IMR-90 (cell line): ENCODE data around the gene NDUFC2. TPM values are rescaled to one million over a fixed set of nuclear protein-coding genes. Genes with fewer than 3 reads are reported as not detected.

Experiments
- ATAC-seq: fragments of 200-7000 bp; cut with Tn5 transposase; 2 replicates; pipeline ENCODE4 v1.9.1; 2020; ENCODE audit warnings: low read depth, mild to moderate bottlenecking, moderate library complexity
- BruUV-seq: library from RNA; stranded (reverse); fragments of 400-500 nt; replicated peaks from 2 replicates; lab custom pipeline; 2021; lab: Mats Ljungman, UMichigan
- CTCF ChIA-PET: fragments of 300-600 bp; formaldehyde crosslinking; extraction: SDS; loops from one replicate; lab custom pipeline; 2021; ENCODE audit warnings: antibody characterized with exemption; lab: Yijun Ruan, JAX
- POLR2A ChIA-PET: fragments of 300-600 bp; sonication (Branson Sonifier 250); formaldehyde crosslinking; loops from one replicate; lab custom pipeline; 2022; ENCODE audit warnings: antibody characterized with exemption; ENCODE audit not compliant: unreplicated experiment; lab: Charles Lee
- DNase-seq: peaks from one replicate; pipeline ENCODE4 v3.0.0; 2013
- H2AFZ ChIP-seq: replicated peaks from 2 replicates; pipeline ENCODE3; 2013; ENCODE audit warnings: low read length, mild to moderate bottlenecking; ENCODE audit not compliant: poor library complexity
- H2AK5ac ChIP-seq: 2 replicates; pipeline ENCODE4 v1.6.1; 2013; ENCODE audit warnings: low read depth, low read length, inconsistent platforms
- H2AK9ac ChIP-seq: replicated peaks from 2 replicates; pipeline ENCODE3; 2013; ENCODE audit warnings: mild to moderate bottlenecking, low read depth, low read length, moderate library complexity; ENCODE audit not compliant: poor library complexity
- H2BK120ac ChIP-seq: 2 replicates; pipeline ENCODE4 v1.6.1; 2013; ENCODE audit warnings: low read depth, low read length, inconsistent platforms
- H2BK15ac ChIP-seq: 3 replicates; pipeline ENCODE4 v1.6.1; 2013; ENCODE audit warnings: low read depth, low read length, inconsistent platforms
- H2BK20ac ChIP-seq: 2 replicates; pipeline ENCODE4 v1.6.1; 2013; ENCODE audit warnings: low read depth, mild to moderate bottlenecking, inconsistent platforms, low read length, moderate library complexity
- H2BK5ac ChIP-seq: 2 replicates; pipeline ENCODE4 v1.6.1; 2013; ENCODE audit warnings: mild to moderate bottlenecking, low read depth, low read length, inconsistent platforms; ENCODE audit not compliant: poor library complexity, severe bottlenecking
- H3K14ac ChIP-seq: replicated peaks from 2 replicates; pipeline ENCODE4 v1.6.1; 2013; ENCODE audit warnings: low read depth, low read length, inconsistent platforms
- H3K18ac ChIP-seq: 2 replicates; pipeline ENCODE4 v1.6.1; 2013; ENCODE audit warnings: low read depth, low read length, control low read depth
- H3K23ac ChIP-seq: 2 replicates; pipeline ENCODE4 v1.6.1; 2013; ENCODE audit warnings: low read depth, low read length, inconsistent platforms
- H3K27ac ChIP-seq: 2 replicates; pipeline ENCODE4 v1.5.1; 2013; ENCODE audit warnings: mild to moderate bottlenecking, control low read depth, low read length; ENCODE audit not compliant: insufficient read depth
- H3K27me3 ChIP-seq: 2 replicates; pipeline ENCODE4 v1.6.1; 2013; ENCODE audit warnings: low read length; ENCODE audit not compliant: control insufficient read depth, insufficient read depth
- H3K36me3 ChIP-seq: 2 replicates; pipeline ENCODE4 v1.6.1; 2013; ENCODE audit warnings: low read length, mixed read lengths; ENCODE audit not compliant: control insufficient read depth, insufficient read depth
- H3K4ac ChIP-seq: 2 replicates; pipeline ENCODE4 v1.6.1; 2013; ENCODE audit warnings: low read depth, low read length, inconsistent platforms
- H3K4me1 ChIP-seq: 2 replicates; pipeline ENCODE4 v1.6.1; 2013; ENCODE audit warnings: low read length, mixed read lengths; ENCODE audit not compliant: control insufficient read depth, insufficient read depth
- H3K4me2 ChIP-seq: 2 replicates; pipeline ENCODE4 v1.6.1; 2013; ENCODE audit warnings: low read depth, mild to moderate bottlenecking, control low read depth, low read length, moderate library complexity
- H3K4me3 ChIP-seq: 2 replicates; pipeline ENCODE4 v1.5.1; 2013; ENCODE audit warnings: low read depth, mild to moderate bottlenecking, control low read depth, low read length, moderate library complexity; ENCODE audit not compliant: insufficient read depth
- H3K56ac ChIP-seq: 2 replicates; pipeline ENCODE4 v1.6.1; 2013; ENCODE audit warnings: low read length, inconsistent platforms; ENCODE audit not compliant: insufficient read depth; ENCODE audit errors: extremely low read depth
- H3K79me1 ChIP-seq, 2 experiments: 2 replicates each; pipeline ENCODE4 v1.6.1; 2013; ENCODE audit warnings: low read length in 2 of 2, inconsistent platforms in 1 of 2, low read depth in 1 of 2
- H3K9ac ChIP-seq: 2 replicates; pipeline ENCODE4 v1.6.1; 2013; ENCODE audit warnings: low read depth, low read length, control low read depth
- H3K9me1 ChIP-seq: 2 replicates; pipeline ENCODE4 v1.6.1; 2013; ENCODE audit warnings: low read length, inconsistent platforms; ENCODE audit not compliant: insufficient read depth
- H3K9me3 ChIP-seq: 2 replicates; pipeline ENCODE4 v1.6.1; 2013; ENCODE audit warnings: low read length; ENCODE audit not compliant: control insufficient read depth, insufficient read depth
- H4K20me1 ChIP-seq: 2 replicates; pipeline ENCODE4 v1.6.1; 2013; ENCODE audit warnings: low read length, inconsistent platforms; ENCODE audit not compliant: insufficient read depth
- H4K5ac ChIP-seq: 2 replicates; pipeline ENCODE4 v1.6.1; 2013; ENCODE audit warnings: mild to moderate bottlenecking, low read depth, low read length, control low read depth
- H4K8ac ChIP-seq, 2 experiments: 2 replicates each; pipeline ENCODE4 v1.6.1; 2013; ENCODE audit warnings: low read depth in 2 of 2, low read length in 2 of 2, control low read depth in 1 of 2, inconsistent platforms in 1 of 2
- H4K91ac ChIP-seq: 2 replicates; pipeline ENCODE4 v1.6.1; 2013; ENCODE audit warnings: low read depth, low read length, inconsistent platforms; ENCODE audit not compliant: insufficient read depth
- BHLHE40 ChIP-seq: fragments of 150-350 bp; IDR thresholded peaks from 2 replicates; pipeline ENCODE4 v1.6.1; 2016; ENCODE audit warnings: mild to moderate bottlenecking, low read depth, low read length
- CEBPB ChIP-seq: IDR thresholded peaks from 2 replicates; pipeline ENCODE4 v1.6.1; 2012; ENCODE audit warnings: low read depth, low read length, improper control_type of control experiment
- FOS ChIP-seq: fragments of 150-350 bp; IDR thresholded peaks from 2 replicates; pipeline ENCODE4 v1.6.1; 2016; ENCODE audit warnings: low read depth, low read length
- POLR2A ChIP-seq: IDR thresholded peaks from 2 replicates; pipeline ENCODE4 v1.6.1; 2012; ENCODE audit warnings: mild to moderate bottlenecking, low read depth, low read length
- SMC3 ChIP-seq: fragments of 150-350 bp; IDR thresholded peaks from 2 replicates; pipeline ENCODE4 v1.6.1; 2016; ENCODE audit warnings: low read depth, mild to moderate bottlenecking, antibody characterized with exemption, low read length, moderate library complexity
- WGBS, 2 experiments: methylation state at CpG; one replicate each; pipeline versions ENCODE4 v1.1.5 to v1.1.7; 2013; ENCODE audit warnings: missing lambda C conversion rate in 2 of 2; ENCODE audit not compliant: insufficient read length in 1 of 2; ENCODE audit errors: extremely low coverage in 2 of 2; 5-methylcytosine and 5-hydroxymethylcytosine counted together
- dilution Hi-C: fragments of 300-500 bp; cut with HindIII; formaldehyde crosslinking; loops from one replicate; pipeline ENCODE4 v1.14.3; 2018; ENCODE audit warnings: low sequenced_read_pairs; ENCODE audit not compliant: unreplicated experiment
- in situ Hi-C: fragments of 300-500 bp; cut with MboI; formaldehyde crosslinking; loops from 3 replicates; pipeline ENCODE4 v1.14.3; 2019; ENCODE audit warnings: low sequenced_read_pairs, inconsistent platforms, mixed read lengths
- intact Hi-C: fragments of 100-400 bp; cut with micrococcal nuclease; formaldehyde crosslinking; loops from 2 replicates; pipeline ENCODE4 v1.10.0; 2022
- polyA plus RNA-seq, 3 experiments: library from polyadenylated mRNA; depleted of rRNA; stranded (reverse); fragments of >200 nt; gene quantifications; 2 replicates each; pipeline ENCODE4 v1.2.3, GENCODE V29; 2012; ENCODE audit warnings: low replicate concordance in 1 of 3
- total RNA-seq: library from RNA; depleted of rRNA; stranded (reverse); fragments of >200 nt; gene quantifications from 2 replicates; pipeline ENCODE4 v1.2.3, GENCODE V29; 2012

The NDUFC2 gene
- total and polyA plus RNA-seq, 2 of the 4 experiments (the other 2 are of a cell fraction): 146 to 340 TPM

DNA sequence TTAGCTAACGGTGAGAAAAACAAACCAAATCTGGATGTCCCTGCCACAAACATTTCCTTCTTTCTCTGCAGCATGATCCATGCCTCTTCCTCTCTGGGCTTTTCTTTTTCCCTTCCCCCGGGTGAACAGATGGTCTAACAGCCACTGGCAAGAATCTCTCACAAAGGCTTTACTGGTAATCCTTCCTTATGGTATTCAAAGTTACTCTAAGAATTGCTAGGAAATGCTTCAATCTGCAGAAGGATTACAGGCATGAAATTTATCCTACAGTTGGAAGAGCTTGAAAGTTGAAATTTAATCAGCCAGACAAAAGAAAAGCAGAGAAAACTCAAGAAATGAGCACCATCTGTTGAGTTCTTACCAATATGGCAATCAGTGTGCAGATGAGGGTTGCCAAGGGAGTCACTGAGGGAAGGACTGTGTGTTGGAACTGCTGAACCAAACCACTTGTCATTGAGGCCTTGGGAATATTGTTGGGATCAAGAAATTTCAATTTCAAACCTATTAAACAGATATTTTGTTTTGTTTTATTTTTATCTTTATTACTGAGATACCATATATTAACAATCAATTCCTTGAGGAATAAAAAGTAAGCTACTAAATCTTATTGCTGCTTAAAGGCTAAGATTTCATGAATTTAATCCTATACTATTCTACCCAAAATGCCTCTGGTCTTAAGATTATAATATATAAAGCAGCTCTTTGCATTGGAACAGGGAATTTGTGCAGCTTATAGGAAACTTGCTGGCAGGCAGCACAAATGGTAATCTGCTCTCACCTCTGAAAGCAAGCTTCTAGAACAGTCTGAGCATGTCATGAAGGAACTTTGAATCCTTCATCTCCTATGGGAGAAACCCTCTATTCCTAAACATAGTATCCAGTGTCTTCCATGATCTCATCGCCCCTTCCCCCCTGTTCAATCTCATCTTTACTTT is 29.7 kb upstream of the NDUFC2 start:
- H3K27me3 ChIP-seq: no peaks in the 10 kb centered on the region
- ChIA-PET POLR2A (interaction anchor here (0.6 kb wide), 1 partner anchor 61 kb away, joined by 3 read pairs; no protein-coding TSS in a partner anchor), CTCF (interaction anchor here (0.6 kb wide), 1 partner anchor 83 kb away, joined by 4 read pairs; no protein-coding TSS in a partner anchor)
- ATAC-seq: no peak
- H4K5ac ChIP-seq: no peak overlapping the region
- H3K9me3 ChIP-seq: no peaks in the 10 kb centered on the region
- no peak overlapping the region for H2AK5ac ChIP-seq
- H3K9me1 ChIP-seq: peaks cover 4% of the 10 kb centered on the region; the same call in 1 of the 2 replicates
- peaks cover 8% of the 10 kb centered on the region for H3K36me3 ChIP-seq
- H4K91ac ChIP-seq: no peak overlapping the region
- dilution Hi-C loops: no loop called here
- no peak overlapping the region for H4K8ac ChIP-seq
- H2BK20ac ChIP-seq: no peak overlapping the region
- no peak overlapping the region for H3K56ac ChIP-seq
- no peak overlapping the region for H3K9ac ChIP-seq
- no peak overlapping the region for H3K18ac ChIP-seq
- no peak overlapping the region for H3K4me3 ChIP-seq
- H3K4ac ChIP-seq: no peak overlapping the region
- in situ Hi-C loops: no loop called here
- H2AK9ac ChIP-seq: no peak overlapping the region
- no peak overlapping the region for H2BK120ac ChIP-seq
- TF ChIP-seq CEBPB (no peak), POLR2A (no peak), FOS (no peak), BHLHE40 (no peak), SMC3 (no peak)
- no peak overlapping the region for H2BK5ac ChIP-seq
- no peak overlapping the region for H3K27ac ChIP-seq
- H3K23ac ChIP-seq: no peak overlapping the region
- DNase-seq: no peak
- intact Hi-C loops: no loop called here
- no peaks in the 10 kb centered on the region; a peak in 1 of 4 replicates for H3K79me1 ChIP-seq
- WGBS, 2 experiments: 86% methylated on average over 2 of the region's 3 CpGs; no CpG with 5 or more reads in 1 of the 2 experiments
- peaks cover 2% of the 10 kb centered on the region; the same call in 1 of the 2 replicates for H3K4me1 ChIP-seq
- H3K4me2 ChIP-seq: no peak overlapping the region
- no TSS peak for BruUV-seq
- H2AFZ ChIP-seq: no peak overlapping the region
- H2BK15ac ChIP-seq: no peak overlapping the region
- H3K14ac ChIP-seq: no peak overlapping the region
- H4K20me1 ChIP-seq: 0 out of 2 replicates have a peak, but pooled peaks cover 2% of the 10 kb centered on the region
